ENCODE data around the gene DNAJC22.
A peak's percentile ranks its signal among the peaks of the same experiment; 100 is the strongest.

Gene DNAJC22

DNA sequence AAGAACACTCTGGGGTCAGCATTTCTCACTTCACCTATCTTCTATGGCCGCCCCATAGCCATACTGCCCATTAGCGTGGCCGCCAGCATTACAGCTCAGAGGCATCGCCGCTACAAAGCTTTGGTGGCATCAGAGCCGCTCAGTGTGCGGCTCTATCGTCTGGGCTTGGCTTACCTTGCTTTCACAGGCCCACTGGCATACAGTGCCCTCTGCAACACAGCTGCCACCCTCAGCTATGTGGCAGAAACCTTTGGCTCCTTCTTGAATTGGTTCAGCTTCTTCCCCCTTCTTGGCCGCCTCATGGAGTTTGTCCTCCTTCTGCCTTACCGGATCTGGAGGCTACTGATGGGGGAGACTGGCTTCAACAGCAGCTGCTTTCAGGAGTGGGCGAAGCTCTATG, 2.6 kb downstream of the DNAJC22 start:
- Histone ChIP-seq H3K4me1 (ENCODE audit: insufficient read depth, poor library complexity, severe bottlenecking) (peaks cover 13% of the 10 kb centered on the region), H3K4me3 (ENCODE audit: severe bottlenecking) (no peak overlapping the region), H3K9me3 (ENCODE audit: severe bottlenecking) (no peaks in the 10 kb centered on the region), H3K27ac (ENCODE audit: poor library complexity, severe bottlenecking) (no peak overlapping the region), H3K27me3 (ENCODE audit: insufficient read depth, poor library complexity, severe bottlenecking) (peaks cover 32% of the 10 kb centered on the region), H3K36me3 (ENCODE audit: low read depth) (no peaks in the 10 kb centered on the region)
- no peak for ATAC-seq (ENCODE audit: low read depth)
- DNase-seq (ENCODE audit: low spot score) = no peak
- TF ChIP-seq, protein P1, sequence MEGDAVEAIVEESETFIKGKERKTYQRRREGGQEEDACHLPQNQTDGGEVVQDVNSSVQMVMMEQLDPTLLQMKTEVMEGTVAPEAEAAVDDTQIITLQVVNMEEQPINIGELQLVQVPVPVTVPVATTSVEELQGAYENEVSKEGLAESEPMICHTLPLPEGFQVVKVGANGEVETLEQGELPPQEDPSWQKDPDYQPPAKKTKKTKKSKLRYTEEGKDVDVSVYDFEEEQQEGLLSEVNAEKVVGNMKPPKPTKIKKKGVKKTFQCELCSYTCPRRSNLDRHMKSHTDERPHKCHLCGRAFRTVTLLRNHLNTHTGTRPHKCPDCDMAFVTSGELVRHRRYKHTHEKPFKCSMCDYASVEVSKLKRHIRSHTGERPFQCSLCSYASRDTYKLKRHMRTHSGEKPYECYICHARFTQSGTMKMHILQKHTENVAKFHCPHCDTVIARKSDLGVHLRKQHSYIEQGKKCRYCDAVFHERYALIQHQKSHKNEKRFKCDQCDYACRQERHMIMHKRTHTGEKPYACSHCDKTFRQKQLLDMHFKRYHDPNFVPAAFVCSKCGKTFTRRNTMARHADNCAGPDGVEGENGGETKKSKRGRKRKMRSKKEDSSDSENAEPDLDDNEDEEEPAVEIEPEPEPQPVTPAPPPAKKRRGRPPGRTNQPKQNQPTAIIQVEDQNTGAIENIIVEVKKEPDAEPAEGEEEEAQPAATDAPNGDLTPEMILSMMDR (IDR thresholded peaks at IDR 0.05; ENCODE audit: poor library complexity, severe bottlenecking) = no peak

DNA sequence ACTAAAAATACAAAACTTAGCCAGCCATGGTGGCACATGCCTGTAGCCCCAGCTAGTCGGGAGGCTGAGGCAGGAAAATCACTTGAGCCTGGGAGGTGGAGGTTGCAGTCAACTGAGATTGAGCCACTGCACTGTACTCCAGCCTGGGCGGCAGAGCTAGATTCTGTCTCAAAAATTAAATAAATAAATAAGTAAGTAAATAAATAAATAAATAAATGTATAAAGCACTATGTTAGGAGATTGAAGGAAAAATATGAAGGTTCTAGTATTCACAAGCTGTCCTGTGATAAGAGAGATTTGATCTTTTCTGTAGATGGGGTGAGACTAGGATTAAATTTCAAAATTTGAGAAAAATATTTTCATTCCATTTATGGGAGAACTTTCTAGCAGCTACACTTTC, 5.7 kb downstream of the DNAJC22 start:
- DNase-seq (ENCODE audit: low spot score) (no peak), ATAC-seq (ENCODE audit: low read depth) (no peak)
- no peaks in the 10 kb centered on the region for H3K9me3 ChIP-seq (ENCODE audit: severe bottlenecking)
- no peak overlapping the region for H3K27ac ChIP-seq (ENCODE audit: poor library complexity, severe bottlenecking)
- TF ChIP-seq, protein P1 (IDR thresholded peaks at IDR 0.05; ENCODE audit: poor library complexity, severe bottlenecking) = no peak
- peaks cover 4% of the 10 kb centered on the region for H3K4me1 ChIP-seq (ENCODE audit: insufficient read depth, poor library complexity, severe bottlenecking)
- H3K27me3 ChIP-seq (ENCODE audit: insufficient read depth, poor library complexity, severe bottlenecking) = peaks cover 3% of the 10 kb centered on the region
- no peak overlapping the region for H3K4me3 ChIP-seq (ENCODE audit: severe bottlenecking)
- no peaks in the 10 kb centered on the region for H3K36me3 ChIP-seq (ENCODE audit: low read depth)

DNA sequence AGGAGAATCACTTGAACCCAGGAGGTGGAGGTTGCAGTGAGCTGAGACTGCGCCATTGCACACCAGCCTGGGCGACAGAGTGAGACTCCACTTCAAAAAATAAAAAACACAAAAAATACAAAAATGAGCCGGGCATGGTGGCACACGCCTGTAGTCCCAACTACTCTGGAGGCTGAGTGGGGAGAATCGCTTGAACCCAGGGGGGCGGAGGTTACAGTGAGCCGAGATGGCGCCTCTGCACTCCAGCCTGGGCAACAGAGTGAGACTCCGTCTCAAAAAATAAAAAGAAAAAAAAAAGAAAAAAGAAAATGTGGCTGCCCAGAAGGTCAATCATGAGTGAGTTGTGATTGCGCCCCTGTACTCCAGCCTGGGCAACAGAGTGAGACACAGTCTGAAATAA, 9.2 kb downstream of the DNAJC22 start:
- no peak for ATAC-seq (ENCODE audit: low read depth)
- Histone ChIP-seq H3K36me3 (ENCODE audit: low read depth) (no peaks in the 10 kb centered on the region), H3K27ac (ENCODE audit: poor library complexity, severe bottlenecking) (no peak overlapping the region), H3K27me3 (ENCODE audit: insufficient read depth, poor library complexity, severe bottlenecking) (no peaks in the 10 kb centered on the region), H3K9me3 (ENCODE audit: severe bottlenecking) (no peaks in the 10 kb centered on the region), H3K4me3 (ENCODE audit: severe bottlenecking) (no peak overlapping the region), H3K4me1 (ENCODE audit: insufficient read depth, poor library complexity, severe bottlenecking) (peaks cover 28% of the 10 kb centered on the region)
- DNase-seq (ENCODE audit: low spot score) = no peak
- TF ChIP-seq, protein P1 (IDR thresholded peaks at IDR 0.05; ENCODE audit: poor library complexity, severe bottlenecking) = no peak

DNA sequence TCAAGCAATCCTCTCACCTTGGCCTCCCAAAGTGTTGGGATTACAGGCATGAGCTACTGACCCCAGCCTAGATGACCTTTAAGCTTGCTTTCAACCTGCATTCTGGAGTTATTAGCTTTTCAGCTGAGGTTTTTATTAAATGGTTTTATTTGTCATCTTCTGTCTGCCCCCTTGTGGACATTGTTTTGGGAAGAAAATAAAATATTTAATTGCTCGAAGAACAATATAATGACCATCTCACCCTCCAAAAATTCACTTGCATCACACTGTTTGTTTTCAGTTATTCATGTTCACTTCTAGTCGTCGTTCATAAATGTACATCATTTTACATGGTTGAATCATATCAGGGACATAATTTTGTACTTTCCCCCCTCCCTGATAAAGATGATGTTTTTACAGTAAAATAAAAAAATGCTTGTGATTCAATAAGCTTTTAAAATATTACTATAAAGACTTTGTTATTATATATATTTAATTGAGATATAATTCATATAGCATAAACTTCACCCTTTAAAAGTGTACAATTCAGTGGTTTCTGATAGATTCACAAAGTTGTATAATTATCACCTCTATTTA, 10.5 kb downstream of the DNAJC22 start:
- ATAC-seq (ENCODE audit: low read depth) = peak; percentile 70
- peaks cover 28% of the 10 kb centered on the region for H3K4me1 ChIP-seq (ENCODE audit: insufficient read depth, poor library complexity, severe bottlenecking)
- H3K36me3 ChIP-seq (ENCODE audit: low read depth) = no peaks in the 10 kb centered on the region
- H3K4me3 ChIP-seq (ENCODE audit: severe bottlenecking) = no peak overlapping the region
- TF ChIP-seq, protein P1 (IDR thresholded peaks at IDR 0.05; ENCODE audit: poor library complexity, severe bottlenecking) = peak; percentile 76
- H3K9me3 ChIP-seq (ENCODE audit: severe bottlenecking) = no peaks in the 10 kb centered on the region
- H3K27ac ChIP-seq (ENCODE audit: poor library complexity, severe bottlenecking) = peak overlapping the region; percentile 54
- DNase-seq (ENCODE audit: low spot score) = no peak
- no peaks in the 10 kb centered on the region for H3K27me3 ChIP-seq (ENCODE audit: insufficient read depth, poor library complexity, severe bottlenecking)

DNA sequence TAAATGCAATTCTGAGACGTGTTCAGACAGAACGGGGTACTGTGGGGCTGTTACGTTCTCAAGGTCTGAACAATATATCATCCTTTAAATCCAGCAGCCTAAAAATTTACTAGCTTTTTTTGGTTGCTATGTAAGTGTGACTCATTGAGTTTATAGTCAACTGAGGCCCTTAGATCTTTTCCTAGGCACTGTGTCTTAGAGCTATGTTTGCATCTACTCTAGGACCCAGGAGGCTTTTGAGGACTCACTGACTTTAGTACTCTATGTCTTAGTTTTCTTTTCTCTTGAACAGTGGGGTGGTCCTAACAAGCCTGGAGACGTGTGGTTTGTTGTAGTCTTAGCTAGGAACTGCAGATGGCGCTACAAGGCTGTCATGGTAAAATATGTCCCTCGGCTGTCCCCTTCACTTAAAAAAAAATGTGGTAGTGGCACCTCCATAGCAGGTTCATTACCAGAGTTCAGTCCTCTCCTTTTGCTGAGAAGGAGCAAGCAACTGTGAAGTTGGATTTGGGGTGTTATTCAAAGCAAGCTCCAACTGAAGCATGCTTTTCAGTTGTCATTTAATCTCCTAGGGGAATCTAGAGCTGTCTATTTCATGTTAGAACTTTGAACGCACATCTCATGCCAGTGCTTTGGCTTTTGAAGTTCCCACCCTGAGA, 11.9 kb downstream of the DNAJC22 start:
- Histone ChIP-seq H3K27ac (ENCODE audit: poor library complexity, severe bottlenecking) (peak overlapping the region; percentile 54), H3K4me1 (ENCODE audit: insufficient read depth, poor library complexity, severe bottlenecking) (peaks cover 28% of the 10 kb centered on the region), H3K4me3 (ENCODE audit: severe bottlenecking) (no peak overlapping the region), H3K9me3 (ENCODE audit: severe bottlenecking) (no peaks in the 10 kb centered on the region), H3K36me3 (ENCODE audit: low read depth) (no peaks in the 10 kb centered on the region), H3K27me3 (ENCODE audit: insufficient read depth, poor library complexity, severe bottlenecking) (no peaks in the 10 kb centered on the region)
- no peak for DNase-seq (ENCODE audit: low spot score)
- TF ChIP-seq, protein P1 (IDR thresholded peaks at IDR 0.05; ENCODE audit: poor library complexity, severe bottlenecking) = peak; percentile 89
- ATAC-seq (ENCODE audit: low read depth) = peak; percentile 59
